HCT116 (cell line): ENCODE measurements around the gene PRRT3. TPM values are rescaled to one million over a fixed set of nuclear protein-coding genes. Genes with fewer than 3 reads are reported as not detected.

Experiments
- ATAC-seq: fragments of 200-7000 bp; cut with Tn5 transposase; 2 replicates; pipeline ENCODE4 v1.9.1; 2020; ENCODE audit warnings: mild to moderate bottlenecking, moderate library complexity
- BruUV-seq: library from RNA; stranded (reverse); fragments of 400-500 nt; replicated peaks from 2 replicates; lab custom pipeline; 2021; lab: Mats Ljungman, UMichigan
- CTCF ChIA-PET: fragments of 300-600 bp; sonication (Branson Sonifier 250); formaldehyde crosslinking; loops from one replicate; lab custom pipeline; 2021; ENCODE audit warnings: antibody characterized with exemption; lab: Charles Lee
- POLR2A ChIA-PET: fragments of 300-600, 350-600 bp; sonication (Branson Sonifier 250); formaldehyde crosslinking; loops from one replicate; lab custom pipeline; 2021; ENCODE audit warnings: antibody characterized with exemption; lab: Charles Lee
- RAD21 ChIA-PET, 2 experiments: fragments of 300-600 bp; sonication (Branson Sonifier 250); formaldehyde crosslinking; loops; one replicate each; lab custom pipeline; 2023; ENCODE audit warnings: low total read pairs in 2 of 2; ENCODE audit not compliant: uncharacterized antibody in 2 of 2, unreplicated experiment in 2 of 2, low non-redundant PET in 1 of 2; lab: Charles Lee
- DNase-seq: peaks from one replicate; pipeline ENCODE4 v3.0.0-alpha.2; 2010; ENCODE audit warnings: low read depth, low spot score
- H2AFZ ChIP-seq: fragments of 200-600 bp; shearing (Covaris generic), sonication (generic); 2 replicates; pipeline ENCODE4 v1.6.1; 2017; ENCODE audit warnings: low read depth, mixed run types, mixed read lengths, antibody characterized with exemption, low read length; ENCODE audit not compliant: poor library complexity, severe bottlenecking
- H3K27ac ChIP-seq: 2 replicates; pipeline ENCODE4 v1.5.1; 2012; ENCODE audit warnings: low read depth, low read length
- H3K27me3 ChIP-seq: fragments of 200-600 bp; sonication (generic); 2 replicates; pipeline ENCODE4 v1.6.1; 2016; ENCODE audit warnings: mixed run types, low read length, mixed read lengths; ENCODE audit not compliant: insufficient read depth
- H3K36me3 ChIP-seq, 2 experiments: fragments of 200-500 bp in 1 of 2; fragments of 200-600 bp in 1 of 2; sonication (Bioruptor generic) in 1 of 2; sonication (generic) in 1 of 2; 2 replicates each; pipeline versions ENCODE4 v1.5.1 to v1.6.1; 2014 to 2016; ENCODE audit warnings: low read length in 2 of 2, inconsistent platforms in 1 of 2, mixed read lengths in 1 of 2, mixed run types in 1 of 2; ENCODE audit not compliant: insufficient read depth in 2 of 2, control insufficient read depth in 1 of 2
- H3K4me1 ChIP-seq, 2 experiments: fragments of 200-600 bp in 1 of 2; sonication (generic) in 1 of 2; 2 replicates each; pipeline versions ENCODE4 v1.5.1 to v1.6.1; 2012 to 2017; ENCODE audit warnings: low read length in 2 of 2, inconsistent platforms in 1 of 2, mild to moderate bottlenecking in 1 of 2, mixed read lengths in 1 of 2, mixed run types in 1 of 2, moderate library complexity in 1 of 2; ENCODE audit not compliant: insufficient read depth in 2 of 2, control insufficient read depth in 1 of 2
- H3K4me2 ChIP-seq: fragments of 200-600 bp; sonication (generic); 2 replicates; pipeline ENCODE4 v1.6.1; 2017; ENCODE audit warnings: mixed run types, low read length, mixed read lengths
- H3K4me3 ChIP-seq, 2 experiments: fragments of 200-600 bp in 1 of 2; sonication (generic) in 1 of 2; replicated peaks in 1 of 2; 2 replicates each; pipeline ENCODE4 v1.5.1; 2011 to 2016; ENCODE audit warnings: low read length in 2 of 2, control low read depth in 1 of 2, low read depth in 1 of 2, mild to moderate bottlenecking in 1 of 2, mixed read lengths in 1 of 2, mixed run types in 1 of 2
- H3K79me2 ChIP-seq: fragments of 200-600 bp; sonication (generic); 2 replicates; pipeline ENCODE4 v1.6.1; 2017; ENCODE audit warnings: mild to moderate bottlenecking, mixed run types, low read length, moderate library complexity, mixed read lengths; ENCODE audit not compliant: insufficient read depth
- H3K9ac ChIP-seq: fragments of 200-600 bp; sonication (generic); 2 replicates; pipeline ENCODE4 v1.6.1; 2016; ENCODE audit warnings: low read length, mixed read lengths
- H3K9me2 ChIP-seq: fragments of 200-600 bp; sonication (generic), shearing (Covaris generic); 2 replicates; pipeline ENCODE4 v1.6.1; 2017; ENCODE audit warnings: mixed run types, mild to moderate bottlenecking, moderate library complexity; ENCODE audit not compliant: insufficient read depth
- H3K9me3 ChIP-seq, 2 experiments: fragments of 200-500 bp in 1 of 2; fragments of 200-600 bp in 1 of 2; sonication (Bioruptor generic) in 1 of 2; sonication (generic) in 1 of 2; 2 replicates each; pipeline ENCODE4 v1.6.1; 2014 to 2017; ENCODE audit warnings: low read length in 2 of 2, mixed read lengths in 2 of 2, inconsistent platforms in 1 of 2, low read depth in 1 of 2, mild to moderate bottlenecking in 1 of 2, mixed run types in 1 of 2, moderate library complexity in 1 of 2; ENCODE audit not compliant: control insufficient read depth in 1 of 2, insufficient read depth in 1 of 2
- H4K20me1 ChIP-seq: fragments of 200-600 bp; sonication (generic), shearing (Covaris generic); 2 replicates; pipeline ENCODE4 v1.6.1; 2017; ENCODE audit warnings: mixed run types, mild to moderate bottlenecking, moderate library complexity; ENCODE audit not compliant: insufficient read depth
- CEBPB ChIP-seq: IDR thresholded peaks from 2 replicates; pipeline ENCODE4 v1.6.1; 2012; ENCODE audit warnings: low read depth
- EZH2 ChIP-seq: fragments of 200-600 bp; sonication (generic); IDR thresholded peaks from 2 replicates; pipeline ENCODE4 v1.6.1; 2017; ENCODE audit warnings: antibody characterized with exemption, mixed run types
- EZH2phosphoT487 ChIP-seq: fragments of 200-600 bp; IDR thresholded peaks from 2 replicates; pipeline ENCODE4 v1.6.1; 2018; ENCODE audit warnings: antibody characterized with exemption, borderline replicate concordance
- JUND ChIP-seq: IDR thresholded peaks from 2 replicates; pipeline ENCODE4 v1.6.1; 2012
- POLR2A ChIP-seq: IDR thresholded peaks from 2 replicates; pipeline ENCODE4 v1.7.0; 2011; ENCODE audit warnings: borderline replicate concordance; ENCODE audit not compliant: insufficient read depth, insufficient read length; ENCODE audit errors: extremely low read depth
- POLR2AphosphoS5 ChIP-seq: IDR thresholded peaks from 2 replicates; pipeline ENCODE4 v1.6.1; 2011; ENCODE audit warnings: mild to moderate bottlenecking, low read depth, low read length, moderate library complexity
- SIN3A ChIP-seq: IDR thresholded peaks from 2 replicates; pipeline ENCODE4 v1.6.1; 2012; ENCODE audit warnings: low read depth
- SRF ChIP-seq: IDR thresholded peaks from 2 replicates; pipeline ENCODE4 v1.6.1; 2012; ENCODE audit warnings: low read depth
- TCF7L2 ChIP-seq: IDR thresholded peaks from 2 replicates; pipeline ENCODE4 v1.7.0; 2011; ENCODE audit warnings: borderline replicate concordance, inconsistent platforms; ENCODE audit not compliant: insufficient read depth, insufficient read length; ENCODE audit errors: extremely low read depth
- ZBTB33 ChIP-seq: IDR thresholded peaks from 2 replicates; pipeline ENCODE4 v1.6.1; 2011; ENCODE audit warnings: mild to moderate bottlenecking, low read length, moderate library complexity; ENCODE audit not compliant: insufficient replicate concordance; ENCODE audit errors: extremely low read depth
- ZFX ChIP-seq: fragments of 450-650 bp; IDR thresholded peaks from 2 replicates; pipeline ENCODE4 v1.6.1; 2017
- intact Hi-C: fragments of 100-400 bp; cut with micrococcal nuclease; formaldehyde crosslinking; loops from 2 replicates; pipeline ENCODE4 v1.10.0; 2022
- total RNA-seq: library from RNA; stranded (reverse); gene quantifications from one replicate; pipeline ENCODE4 v1.2.1, GENCODE V29; 2021; ENCODE audit not compliant: unreplicated experiment
- TF ChIP-seq, protein P1 (sequence below), 3 experiments: fragments of 200-600 bp in 1 of 3; sonication (generic) in 1 of 3; IDR thresholded peaks in 2 of 3; conservative IDR thresholded peaks in 1 of 3; 2 replicates each; pipeline ENCODE4 v1.5.1; 2012 to 2017; ENCODE audit warnings: low read depth in 2 of 3, low read length in 2 of 3, antibody characterized with exemption in 1 of 3, borderline replicate concordance in 1 of 3, control low read depth in 1 of 3, mild to moderate bottlenecking in 1 of 3, mixed read lengths in 1 of 3, mixed run types in 1 of 3, moderate library complexity in 1 of 3; ENCODE audit not compliant: insufficient read depth in 1 of 3

Gene PRRT3
- total RNA-seq, 1 experiment from 2014 or later: 0.96 TPM

DNA sequence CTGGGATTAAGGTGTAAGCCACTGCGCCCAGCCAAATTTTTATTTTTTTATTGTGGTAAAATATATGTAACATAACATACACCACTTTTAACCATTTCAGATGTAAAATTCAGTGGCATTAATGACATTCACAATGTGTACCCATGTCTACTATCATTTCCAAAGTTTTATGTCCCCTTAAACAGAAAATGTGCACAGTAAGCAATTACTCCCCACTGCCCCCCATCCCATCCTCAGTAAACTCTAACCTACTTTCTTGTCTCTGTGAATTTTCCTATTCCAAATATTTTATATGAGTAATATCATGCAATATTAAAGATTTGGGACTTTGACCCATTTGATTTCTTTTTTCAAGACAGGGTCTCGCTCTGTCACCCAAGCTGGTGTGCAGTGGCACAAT, 14.6 kb upstream of the PRRT3 start:
- Histone ChIP-seq H3K4me2 (no peak overlapping the region), H3K27ac (no peak overlapping the region), H3K9me2 (0 out of 2 replicates have a peak, but pooled peaks cover 4% of the 10 kb centered on the region), H3K27me3 (no peaks in the 10 kb centered on the region), H3K79me2 (no peaks in the 10 kb centered on the region), H3K36me3 (peaks cover 11 to 29% of the 10 kb centered on the region in 2 experiments), H3K9me3 (no peaks in the 10 kb centered on the region), H3K4me1 (no peaks in the 10 kb centered on the region), H2AFZ (no peak overlapping the region), H3K9ac (no peak overlapping the region), H3K4me3 (no peak overlapping the region), H4K20me1 (no peaks in the 10 kb centered on the region)
- ATAC-seq (no peak), DNase-seq (no peak)
- CTCF ChIA-PET: no interaction called here
- intact Hi-C loops: no loop called here
- no TSS peak for BruUV-seq
- RAD21 ChIA-PET: no interaction called here
- POLR2A ChIA-PET: no interaction called here
- TF ChIP-seq EZH2 (no peak), CEBPB (no peak), EZH2phosphoT487 (no peak), SRF (no peak), POLR2A (no peak), TCF7L2 (no peak), SIN3A (no peak), POLR2AphosphoS5 (no peak), ZBTB33 (no peak), ZFX (no peak), JUND (no peak)
- TF ChIP-seq, protein P1, sequence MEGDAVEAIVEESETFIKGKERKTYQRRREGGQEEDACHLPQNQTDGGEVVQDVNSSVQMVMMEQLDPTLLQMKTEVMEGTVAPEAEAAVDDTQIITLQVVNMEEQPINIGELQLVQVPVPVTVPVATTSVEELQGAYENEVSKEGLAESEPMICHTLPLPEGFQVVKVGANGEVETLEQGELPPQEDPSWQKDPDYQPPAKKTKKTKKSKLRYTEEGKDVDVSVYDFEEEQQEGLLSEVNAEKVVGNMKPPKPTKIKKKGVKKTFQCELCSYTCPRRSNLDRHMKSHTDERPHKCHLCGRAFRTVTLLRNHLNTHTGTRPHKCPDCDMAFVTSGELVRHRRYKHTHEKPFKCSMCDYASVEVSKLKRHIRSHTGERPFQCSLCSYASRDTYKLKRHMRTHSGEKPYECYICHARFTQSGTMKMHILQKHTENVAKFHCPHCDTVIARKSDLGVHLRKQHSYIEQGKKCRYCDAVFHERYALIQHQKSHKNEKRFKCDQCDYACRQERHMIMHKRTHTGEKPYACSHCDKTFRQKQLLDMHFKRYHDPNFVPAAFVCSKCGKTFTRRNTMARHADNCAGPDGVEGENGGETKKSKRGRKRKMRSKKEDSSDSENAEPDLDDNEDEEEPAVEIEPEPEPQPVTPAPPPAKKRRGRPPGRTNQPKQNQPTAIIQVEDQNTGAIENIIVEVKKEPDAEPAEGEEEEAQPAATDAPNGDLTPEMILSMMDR (IDR thresholded peaks at IDR 0.05 in 2 of 3, conservative IDR thresholded peaks at IDR 0.05 in 1 of 3; ENCODE audit: borderline replicate concordance in 1 of 3, insufficient read depth in 1 of 3, low read depth in 2 of 3, low read length in 2 of 3): no peak
